Naive thymus-derived CD8-positive, alpha-beta T cell (primary cell): Measurements from ENCODE around the gene KRTAP10-1. TPM values are rescaled to one million over a fixed set of nuclear protein-coding genes. Genes with fewer than 3 reads are reported as not detected.
A peak's percentile ranks its signal among the peaks of the same experiment; 100 is the strongest.

Experiments
- ATAC-seq, 2 donors: fragments of 150-1000 bp; cut with Tn5 transposase in 1 of 2; sonication (Bioruptor Pico), chemical (Tn5 transposase) in 1 of 2; 1 replicate in 1 of 2; 2 replicates in 1 of 2; pipeline ENCODE4 v1.10.0; 2021; ENCODE audit warnings: mild to moderate bottlenecking in 2 of 2, moderate library complexity in 2 of 2
- POLR2A ChIA-PET: fragments of 350-600 bp; sonication (Branson Sonifier 250); formaldehyde crosslinking; loops from one replicate; lab custom pipeline; 2021; ENCODE audit warnings: antibody characterized with exemption; lab: Charles Lee
- DNase-seq, 10 donors: peaks; one replicate each; pipeline versions ENCODE4 v3.0.0 to v3.0.0-alpha.2; 2020 to 2022
- H3K27ac Mint-ChIP-seq, 10 donors: one replicate each; pipeline ENCODE4 v1.8.0; 2020 to 2022; ENCODE audit warnings: mild to moderate bottlenecking in 10 of 10, mixed read lengths in 10 of 10, moderate library complexity in 4 of 10, inconsistent platforms in 1 of 10
- H3K27me3 Mint-ChIP-seq, 5 donors: one replicate each; pipeline ENCODE4 v1.8.0; 2021 to 2022; ENCODE audit warnings: mixed read lengths in 5 of 5
- H3K36me3 Mint-ChIP-seq, 3 donors: one replicate each; pipeline ENCODE4 v1.8.0; 2020 to 2022; ENCODE audit warnings: mixed read lengths in 3 of 3, mild to moderate bottlenecking in 2 of 3, inconsistent platforms in 1 of 3
- H3K4me1 Mint-ChIP-seq, 4 donors: one replicate each; pipeline ENCODE4 v1.8.0; 2021 to 2022; ENCODE audit warnings: mixed read lengths in 4 of 4
- H3K4me3 Mint-ChIP-seq, 10 donors: one replicate each; pipeline ENCODE4 v1.8.0; 2020 to 2022; ENCODE audit warnings: mild to moderate bottlenecking in 10 of 10, mixed read lengths in 10 of 10, moderate library complexity in 6 of 10, inconsistent platforms in 1 of 10
- H3K9me3 Mint-ChIP-seq, 9 donors: one replicate each; pipeline ENCODE4 v1.8.0; 2020 to 2022; ENCODE audit warnings: mixed read lengths in 9 of 9, mild to moderate bottlenecking in 3 of 9, inconsistent platforms in 1 of 9, moderate library complexity in 1 of 9
- polyA plus RNA-seq, 3 donors: library from polyadenylated mRNA; unstranded; fragments of 300-500 nt; fragmentation: Illumina TruSeq; gene quantifications; one replicate each; pipeline ENCODE4 v1.2.3, GENCODE V29; 2021
- total RNA-seq, 8 experiments: library from RNA in 2 of 8; stranded (reverse) in 2 of 8; gene quantifications; one replicate each; pipeline ENCODE4 v1.2.3 and lab custom pipeline; 2021 to 2026

The KRTAP10-1 gene
- total and polyA plus RNA-seq, 5 experiments from 2014 or later = not detected

DNA sequence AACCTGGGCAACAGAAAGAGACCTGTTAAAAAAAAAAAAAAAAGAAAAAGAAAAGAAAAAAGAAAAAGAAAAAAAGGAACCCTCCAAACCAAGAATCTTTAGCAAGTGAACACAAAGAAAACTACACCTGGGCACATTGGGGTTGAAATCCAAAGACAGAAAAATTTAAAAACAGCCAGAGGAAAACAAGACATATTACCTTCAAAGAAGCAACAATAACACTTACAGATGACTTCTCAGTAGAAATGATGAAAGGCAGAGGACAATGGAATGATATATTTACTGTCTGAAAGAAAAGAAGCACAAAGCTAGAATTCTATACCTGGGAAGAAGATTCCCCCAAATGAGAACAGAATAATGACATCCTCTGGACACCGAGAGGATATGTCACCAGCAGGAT lies 2.7 kb upstream of the KRTAP10-1 start:
- no peak overlapping the region for H3K27ac Mint-ChIP-seq
- H3K4me3 Mint-ChIP-seq = no peak overlapping the region
- peaks cover 12 to 14% (median 13%) of the 10 kb centered on the region in 4 donors for H3K4me1 Mint-ChIP-seq
- peaks cover 0 to 25% (median 18%) of the 10 kb centered on the region in 3 donors for H3K36me3 Mint-ChIP-seq
- DNase-seq (peak in 1 of 10 donors; percentile 10), ATAC-seq (no peak)
- peaks cover 0 to 30% (median 21%) of the 10 kb centered on the region in 9 donors for H3K9me3 Mint-ChIP-seq
- H3K27me3 Mint-ChIP-seq = peaks cover 0 to 1% (median 0%) of the 10 kb centered on the region in 5 donors
- POLR2A ChIA-PET = no interaction called here

GRCh38 chr21:44540741-44541288 lies 820 bp upstream of the KRTAP10-1 start:
- ATAC-seq = no peak
- Mint-ChIP-seq H3K27me3 (peaks cover 0 to 2% (median 0%) of the 10 kb centered on the region in 5 donors), H3K4me3 (no peak overlapping the region), H3K36me3 (peaks cover 0 to 7% (median 5%) of the 10 kb centered on the region in 3 donors), H3K27ac (peak overlapping the region in 2 of 10 donors; percentile 48 to 60), H3K4me1 (peaks cover 0 to 3% (median under 1%) of the 10 kb centered on the region in 4 donors), H3K9me3 (peaks cover 0 to 11% (median 6%) of the 10 kb centered on the region in 9 donors)
- POLR2A ChIA-PET = interaction anchor here (0.7 kb wide), 3 partner anchors 23 to 335 kb away, joined by 3 to 4 read pairs (median 3); no protein-coding TSS in a partner anchor
- no peak for DNase-seq

DNA sequence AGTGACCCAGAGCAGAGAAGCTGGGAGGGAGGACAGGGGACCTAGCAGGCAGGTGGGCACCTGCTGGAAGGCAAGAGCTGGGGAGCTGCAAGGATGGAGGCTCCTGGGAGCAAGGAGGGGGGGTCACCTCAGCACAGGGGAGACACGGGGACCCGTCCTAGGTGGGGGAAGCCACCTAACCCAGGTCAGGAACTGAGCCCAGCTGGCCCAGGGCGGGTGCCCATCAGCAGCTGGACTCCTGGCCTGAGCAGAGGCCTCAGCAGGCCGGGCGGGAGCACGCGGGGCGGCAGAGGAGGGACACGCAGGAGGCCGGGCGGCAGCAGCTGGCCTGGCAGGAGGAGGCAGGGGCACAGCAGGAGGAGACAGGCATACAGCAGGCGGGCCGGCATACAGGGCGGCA lies 949 bp downstream of the KRTAP10-1 start:
- H3K4me3 Mint-ChIP-seq = no peak overlapping the region
- POLR2A ChIA-PET = no interaction called here
- peaks cover 0 to 3% (median under 1%) of the 10 kb centered on the region in 4 donors for H3K4me1 Mint-ChIP-seq
- H3K36me3 Mint-ChIP-seq = peaks cover 0 to 2% (median 0%) of the 10 kb centered on the region in 3 donors
- ATAC-seq (no peak), DNase-seq (peak in 1 of 10 donors; percentile 55)
- peak overlapping the region in 3 of 10 donors; percentile 50 to 80 (median 69) for H3K27ac Mint-ChIP-seq
- H3K27me3 Mint-ChIP-seq = peaks cover 0 to 2% (median 0%) of the 10 kb centered on the region in 5 donors
- peaks cover 0 to 3% (median 0%) of the 10 kb centered on the region in 9 donors for H3K9me3 Mint-ChIP-seq

- Mint-ChIP-seq H3K27ac (peak overlapping the region in 1 of 10 donors; percentile 80), H3K36me3 (peaks cover 0 to 2% (median 0%) of the 10 kb centered on the region in 3 donors), H3K4me3 (no peak overlapping the region), H3K9me3 (peaks cover 0 to 3% (median 0%) of the 10 kb centered on the region in 9 donors), H3K27me3 (peaks cover 0 to 2% (median 0%) of the 10 kb centered on the region in 5 donors), H3K4me1 (peaks cover 0 to 3% (median under 1%) of the 10 kb centered on the region in 4 donors)
- peak in 2 of 10 donors; percentile 0 to 24 for DNase-seq
- no peak for ATAC-seq
- POLR2A ChIA-PET = no interaction called here
Observed at GRCh38 chr21:44537930-44538911, 1.8 kb downstream of the KRTAP10-1 start.

DNA sequence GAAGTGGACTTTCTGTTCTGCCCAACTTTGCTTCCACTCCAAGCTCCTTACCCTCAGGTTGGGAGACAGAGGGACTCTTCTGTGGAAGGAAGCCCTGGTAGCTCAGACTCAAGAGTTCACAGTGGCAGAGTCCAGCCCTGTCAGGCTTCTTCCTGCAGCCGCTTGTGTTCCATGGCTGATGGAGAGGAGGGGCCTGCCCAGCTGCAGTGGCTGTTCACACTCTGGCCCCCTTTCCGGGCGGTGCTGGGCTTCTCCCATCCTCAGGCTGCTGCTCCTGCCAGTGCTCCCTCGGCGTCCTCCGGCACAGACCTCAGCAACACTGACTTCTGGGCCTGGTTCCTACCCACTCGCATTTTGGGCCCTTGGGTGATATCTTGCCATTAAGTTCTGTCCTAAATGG lies 4.0 kb downstream of the KRTAP10-1 start:
- Mint-ChIP-seq H3K4me3 (no peak overlapping the region), H3K27me3 (peaks cover 0 to 2% (median 0%) of the 10 kb centered on the region in 5 donors), H3K4me1 (peaks cover 0 to 1% (median 0%) of the 10 kb centered on the region in 4 donors), H3K36me3 (no peaks in the 10 kb centered on the region), H3K9me3 (peaks cover 0 to 3% (median 0%) of the 10 kb centered on the region in 9 donors), H3K27ac (no peak overlapping the region)
- DNase-seq (peak in 1 of 10 donors; percentile 15), ATAC-seq (no peak)
- POLR2A ChIA-PET = no interaction called here

- H3K4me3 Mint-ChIP-seq = no peak overlapping the region
- H3K4me1 Mint-ChIP-seq = peaks cover 0 to 4% (median 1%) of the 10 kb centered on the region in 4 donors
- H3K36me3 Mint-ChIP-seq = no peaks in the 10 kb centered on the region
- H3K27me3 Mint-ChIP-seq = peaks cover 0 to 7% (median 2%) of the 10 kb centered on the region in 5 donors
- H3K9me3 Mint-ChIP-seq = peaks cover 0 to 2% (median 0%) of the 10 kb centered on the region in 9 donors
- POLR2A ChIA-PET = no interaction called here
- H3K27ac Mint-ChIP-seq = no peak overlapping the region
- ATAC-seq (no peak), DNase-seq (peak in 1 of 10 donors; percentile 11)
Observed at GRCh38 chr21:44534688-44535087, 5.3 kb downstream of the KRTAP10-1 start.

GRCh38 chr21:44533891-44534627 lies 5.9 kb downstream of the KRTAP10-1 start:
- Mint-ChIP-seq H3K9me3 (no peaks in the 10 kb centered on the region), H3K27ac (no peak overlapping the region), H3K36me3 (no peaks in the 10 kb centered on the region), H3K4me3 (no peak overlapping the region), H3K4me1 (peaks cover 0 to 6% (median 1%) of the 10 kb centered on the region in 4 donors), H3K27me3 (peaks cover 0 to 7% (median 2%) of the 10 kb centered on the region in 5 donors)
- ATAC-seq (no peak), DNase-seq (peak in 1 of 10 donors; percentile 53)
- POLR2A ChIA-PET = no interaction called here

- H3K9me3 Mint-ChIP-seq = no peaks in the 10 kb centered on the region
- peaks cover 0 to 8% (median 1%) of the 10 kb centered on the region in 4 donors for H3K4me1 Mint-ChIP-seq
- no peaks in the 10 kb centered on the region for H3K36me3 Mint-ChIP-seq
- H3K4me3 Mint-ChIP-seq = no peak overlapping the region
- DNase-seq (peak in 1 of 10 donors; percentile 52), ATAC-seq (no peak)
- H3K27ac Mint-ChIP-seq = peak overlapping the region in 1 of 10 donors; percentile 56
- H3K27me3 Mint-ChIP-seq = peaks cover 0 to 7% (median 2%) of the 10 kb centered on the region in 5 donors
- POLR2A ChIA-PET = interaction anchor here (0.6 kb wide), 1 partner anchor 261 kb away, joined by 7 read pairs; no protein-coding TSS in a partner anchor
Observed at GRCh38 chr21:44533121-44533890, 6.7 kb downstream of the KRTAP10-1 start.

DNA sequence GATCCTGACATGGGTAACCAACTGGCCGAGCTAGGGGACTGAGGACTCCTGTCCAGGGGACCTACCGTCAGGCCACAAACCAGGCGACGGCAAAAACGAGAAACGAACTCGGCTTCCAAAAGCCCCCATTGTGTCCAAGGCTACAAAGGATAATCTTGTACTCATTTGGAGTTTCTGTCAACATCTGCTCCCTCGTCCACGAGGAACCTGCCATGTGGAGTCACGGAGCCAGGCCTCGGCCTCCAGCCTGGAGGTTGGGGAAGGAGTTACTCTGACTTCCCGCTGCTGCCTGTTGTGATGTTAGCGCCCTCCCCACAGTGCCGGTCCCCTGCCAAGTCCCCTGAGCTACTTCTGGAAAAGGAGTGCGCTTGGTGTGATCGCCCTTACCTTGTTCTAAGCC lies 7.3 kb downstream of the KRTAP10-1 start:
- peaks cover 0 to 6% (median 2%) of the 10 kb centered on the region in 5 donors for H3K27me3 Mint-ChIP-seq
- ATAC-seq = no peak
- no peaks in the 10 kb centered on the region for H3K9me3 Mint-ChIP-seq
- no peak for DNase-seq
- POLR2A ChIA-PET = interaction anchor here (0.6 kb wide), 1 partner anchor 262 kb away, joined by 7 read pairs; no protein-coding TSS in a partner anchor
- H3K4me1 Mint-ChIP-seq = peaks cover 0 to 8% (median 1%) of the 10 kb centered on the region in 4 donors
- no peaks in the 10 kb centered on the region for H3K36me3 Mint-ChIP-seq
- H3K27ac Mint-ChIP-seq = peak overlapping the region in 1 of 10 donors; percentile 34
- H3K4me3 Mint-ChIP-seq = no peak overlapping the region

GRCh38 chr21:44531606-44532564 lies 8.1 kb downstream of the KRTAP10-1 start:
- H3K4me3 Mint-ChIP-seq = no peak overlapping the region
- peaks cover 0 to 6% (median 0%) of the 10 kb centered on the region in 5 donors for H3K27me3 Mint-ChIP-seq
- DNase-seq = peak in 1 of 10 donors; percentile 28
- no peak overlapping the region for H3K27ac Mint-ChIP-seq
- H3K36me3 Mint-ChIP-seq = no peaks in the 10 kb centered on the region
- peaks cover 0 to 8% (median 1%) of the 10 kb centered on the region in 4 donors for H3K4me1 Mint-ChIP-seq
- ATAC-seq = no peak
- POLR2A ChIA-PET = no interaction called here
- no peaks in the 10 kb centered on the region for H3K9me3 Mint-ChIP-seq
